HEK293T (cell line): ENCODE measurements around the gene TNFRSF11A.

ENCODE experiments used
- CTCF ChIA-PET: fragments of 350-600 bp; formaldehyde crosslinking; extraction: SDS; loops from one replicate; lab custom pipeline; 2021; ENCODE audit warnings: antibody characterized with exemption, inconsistent platforms; lab: Yijun Ruan, JAX
- POLR2A ChIA-PET: fragments of 350-600 bp; formaldehyde crosslinking; extraction: SDS; loops from one replicate; lab custom pipeline; 2020; ENCODE audit warnings: antibody characterized with exemption, inconsistent platforms; lab: Yijun Ruan, JAX
- DNase-seq: peaks from one replicate; pipeline ENCODE4 v3.0.0; 2012; ENCODE audit warnings: mixed read lengths; ENCODE audit errors: extremely low spot score
- ARNT ChIP-seq: fragments of 450-650 bp; IDR thresholded peaks from 2 replicates; pipeline ENCODE4 v1.6.1; 2017; ENCODE audit warnings: mild to moderate bottlenecking
- BHLHE40 ChIP-seq: fragments of 450-650 bp; IDR thresholded peaks from 2 replicates; pipeline ENCODE4 v1.6.1; 2016; ENCODE audit warnings: mild to moderate bottlenecking, moderate library complexity, borderline replicate concordance
- CTBP1 ChIP-seq: fragments of 450-650 bp; IDR thresholded peaks from 2 replicates; pipeline ENCODE4 v1.6.1; 2016; ENCODE audit warnings: borderline replicate concordance
- ELF4 ChIP-seq: fragments of 450-650 bp; IDR thresholded peaks from 2 replicates; pipeline ENCODE4 v1.6.1; 2017; ENCODE audit warnings: antibody characterized with exemption
- FOXA1 ChIP-seq: fragments of 450-650 bp; IDR thresholded peaks from 2 replicates; pipeline ENCODE4 v1.6.1; 2016; ENCODE audit warnings: mild to moderate bottlenecking
- FOXK2 ChIP-seq: fragments of 450-650 bp; IDR thresholded peaks from 2 replicates; pipeline ENCODE4 v1.6.1; 2016; ENCODE audit warnings: mild to moderate bottlenecking
- FOXM1 ChIP-seq: fragments of 450-650 bp; IDR thresholded peaks from 2 replicates; pipeline ENCODE4 v1.6.1; 2017; ENCODE audit warnings: mild to moderate bottlenecking, borderline replicate concordance
- HDGF ChIP-seq: fragments of 450-650 bp; IDR thresholded peaks from 2 replicates; pipeline ENCODE4 v1.6.1; 2017; ENCODE audit warnings: antibody characterized with exemption, borderline replicate concordance
- L3MBTL2 ChIP-seq: fragments of 450-650 bp; conservative IDR thresholded peaks from 2 replicates; pipeline ENCODE4 v1.6.1; 2016; ENCODE audit warnings: mild to moderate bottlenecking
- LEF1 ChIP-seq: fragments of 450-650 bp; IDR thresholded peaks from 2 replicates; pipeline ENCODE4 v1.6.1; 2017; ENCODE audit warnings: mild to moderate bottlenecking, borderline replicate concordance
- NFRKB ChIP-seq: fragments of 450-650 bp; IDR thresholded peaks from 2 replicates; pipeline ENCODE4 v1.6.1; 2016; ENCODE audit warnings: mild to moderate bottlenecking, moderate library complexity
- SP1 ChIP-seq: fragments of 450-650 bp; IDR thresholded peaks from 2 replicates; pipeline ENCODE4 v1.6.1; 2017
- SUZ12 ChIP-seq: fragments of 450-650 bp; IDR thresholded peaks from 2 replicates; pipeline ENCODE4 v1.6.1; 2016; ENCODE audit warnings: mild to moderate bottlenecking
- TARDBP ChIP-seq: fragments of 450-650 bp; IDR thresholded peaks from 2 replicates; pipeline ENCODE4 v1.6.1; 2016
- ZNF384 ChIP-seq: fragments of 450-650 bp; IDR thresholded peaks from 2 replicates; pipeline ENCODE4 v1.6.1; 2016
- TF ChIP-seq, protein P1 (sequence below): fragments of 450-650 bp; IDR thresholded peaks from 2 replicates; pipeline ENCODE4 v1.6.1; 2016

TNFRSF11A gene

GRCh38 chr18:62434798-62435197 is 109.7 kb downstream of the TNFRSF11A start:
- POLR2A ChIA-PET = no interaction called here
- no peak for DNase-seq
- CTCF ChIA-PET = no interaction called here
- TF ChIP-seq ELF4 = no peak
- TF ChIP-seq, protein P1, sequence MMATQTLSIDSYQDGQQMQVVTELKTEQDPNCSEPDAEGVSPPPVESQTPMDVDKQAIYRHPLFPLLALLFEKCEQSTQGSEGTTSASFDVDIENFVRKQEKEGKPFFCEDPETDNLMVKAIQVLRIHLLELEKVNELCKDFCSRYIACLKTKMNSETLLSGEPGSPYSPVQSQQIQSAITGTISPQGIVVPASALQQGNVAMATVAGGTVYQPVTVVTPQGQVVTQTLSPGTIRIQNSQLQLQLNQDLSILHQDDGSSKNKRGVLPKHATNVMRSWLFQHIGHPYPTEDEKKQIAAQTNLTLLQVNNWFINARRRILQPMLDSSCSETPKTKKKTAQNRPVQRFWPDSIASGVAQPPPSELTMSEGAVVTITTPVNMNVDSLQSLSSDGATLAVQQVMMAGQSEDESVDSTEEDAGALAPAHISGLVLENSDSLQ = no peak
- TF ChIP-seq SUZ12 = no peak
- no peak for TF ChIP-seq LEF1
- no peak for TF ChIP-seq TARDBP
- no peak for TF ChIP-seq NFRKB
- TF ChIP-seq L3MBTL2 = no peak
- TF ChIP-seq FOXA1 = no peak
- no peak for TF ChIP-seq BHLHE40
- no peak for TF ChIP-seq SP1
- no peak for TF ChIP-seq CTBP1
- TF ChIP-seq ZNF384 = no peak
- no peak for TF ChIP-seq FOXM1
- no peak for TF ChIP-seq ARNT
- no peak for TF ChIP-seq HDGF

DNA sequence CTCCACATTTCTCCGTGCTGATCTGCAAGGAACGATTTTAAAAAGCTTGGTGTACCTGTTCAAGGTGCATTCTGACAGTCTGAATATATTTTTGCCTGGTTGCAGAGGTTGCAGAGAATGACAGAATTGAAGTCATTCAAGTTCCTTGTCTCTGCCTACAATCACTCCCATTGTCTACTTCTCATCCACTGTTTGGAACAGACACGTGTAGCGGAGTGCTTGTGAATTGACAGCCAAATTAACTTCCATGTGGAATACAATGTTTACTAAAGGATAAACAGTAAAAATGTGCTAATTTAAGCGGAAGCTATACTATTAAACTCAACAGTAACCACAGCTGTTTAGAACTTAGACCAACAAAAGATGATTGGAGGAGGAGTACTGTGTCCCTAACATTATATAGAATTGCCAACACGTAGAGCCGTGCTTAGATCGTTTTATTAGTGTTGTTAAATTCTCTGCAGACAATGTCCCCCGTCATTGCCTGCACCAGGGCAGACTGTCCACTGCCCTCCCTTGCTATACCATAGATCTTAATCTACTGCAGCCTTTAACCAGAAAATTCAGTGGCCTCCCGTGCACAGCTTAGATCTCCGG is 110.4 kb downstream of the TNFRSF11A start:
- ChIA-PET CTCF (no interaction called here), POLR2A (interaction anchor here (0.6 kb wide), 1 partner anchor 281 kb away, joined by 3 read pairs; no protein-coding TSS in a partner anchor)
- no peak for TF ChIP-seq FOXM1
- no peak for TF ChIP-seq ARNT
- TF ChIP-seq CTBP1 = no peak
- no peak for DNase-seq

DNA sequence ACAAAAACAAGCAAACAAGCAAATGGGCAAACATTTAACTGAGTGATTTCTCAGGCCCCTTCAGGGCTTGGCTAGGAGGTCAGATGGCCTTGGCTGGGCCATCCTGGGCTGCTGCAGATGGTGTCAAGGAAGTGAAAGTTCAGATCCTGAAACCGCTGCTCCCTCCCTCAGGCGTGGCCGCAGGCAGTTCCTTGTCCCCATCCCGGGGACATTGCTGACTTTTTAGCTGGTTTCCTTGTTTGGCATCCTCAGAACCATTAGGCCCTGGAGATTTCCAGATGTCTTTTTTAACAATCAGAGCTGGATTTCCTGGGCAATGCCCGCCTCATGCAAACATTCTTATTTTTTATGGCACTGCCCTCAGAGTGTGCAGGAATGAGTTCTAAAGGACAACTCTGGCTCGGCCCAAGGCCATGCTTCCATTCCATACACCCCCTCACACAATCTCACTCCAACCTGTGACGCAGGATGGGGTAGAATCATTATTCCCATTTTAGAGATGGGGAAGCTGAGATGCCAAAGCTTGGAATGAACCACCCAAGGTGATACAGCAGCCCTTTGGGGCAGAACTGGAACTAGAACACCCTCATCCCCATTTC is 111.6 kb downstream of the TNFRSF11A start:
- DNase-seq = no peak

GRCh38 chr18:62437235-62438017 is 112.3 kb downstream of the TNFRSF11A start:
- CTCF ChIA-PET = interaction anchor here (2.1 kb wide), 1 partner anchor 12 kb away, joined by 9 read pairs; no protein-coding TSS in a partner anchor
- TF ChIP-seq SP1 (no peak), FOXK2 (no peak), ELF4 (no peak), LEF1 (no peak), FOXA1 (no peak), ARNT (no peak), HDGF (no peak), SUZ12 (no peak), L3MBTL2 (no peak), TARDBP (no peak), FOXM1 (no peak), BHLHE40 (no peak), NFRKB (no peak), CTBP1 (no peak), ZNF384 (no peak)
- TF ChIP-seq, protein P1 = no peak
- POLR2A ChIA-PET = interaction anchor here (1.1 kb wide), 1 partner anchor 11 kb away, joined by 3 read pairs; no protein-coding TSS in a partner anchor
- no peak for DNase-seq

More for the DNA sequence above, 111.6 kb downstream of the TNFRSF11A start:
- CTCF ChIA-PET = interaction anchor here (2.1 kb wide), 1 partner anchor 11 kb away, joined by 9 read pairs; no protein-coding TSS in a partner anchor
- POLR2A ChIA-PET = interaction anchor here (1.1 kb wide), 1 partner anchor 11 kb away, joined by 3 read pairs; no protein-coding TSS in a partner anchor
- TF ChIP-seq ARNT = no peak
- TF ChIP-seq ZNF384 = no peak
- no peak for TF ChIP-seq BHLHE40
- TF ChIP-seq CTBP1 = no peak
- no peak for TF ChIP-seq FOXK2
- TF ChIP-seq HDGF = no peak
- TF ChIP-seq, protein P1 = no peak
- no peak for TF ChIP-seq FOXA1
- no peak for TF ChIP-seq FOXM1
- no peak for TF ChIP-seq LEF1
- no peak for TF ChIP-seq TARDBP
- TF ChIP-seq NFRKB = no peak
- no peak for TF ChIP-seq SP1
- TF ChIP-seq L3MBTL2 = no peak

DNA sequence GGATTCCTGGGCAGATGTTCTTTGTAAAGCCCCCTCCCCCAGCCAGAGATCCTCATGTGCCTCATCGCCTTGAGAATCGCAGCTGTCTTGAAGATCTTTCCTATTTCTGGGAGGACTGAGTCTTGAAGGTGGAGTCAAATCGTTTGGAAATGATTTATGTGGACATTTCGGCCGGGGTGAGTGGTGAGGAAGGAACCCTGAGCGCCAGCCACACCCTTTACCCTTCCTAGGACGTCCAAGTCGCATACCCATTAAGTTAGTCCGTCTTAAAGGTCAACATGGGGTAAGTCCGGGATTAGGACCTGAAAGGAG is 112.9 kb downstream of the TNFRSF11A start:
- no peak for DNase-seq
- CTCF ChIA-PET = interaction anchor here (2.1 kb wide), 1 partner anchor 12 kb away, joined by 9 read pairs; no protein-coding TSS in a partner anchor
- TF ChIP-seq SUZ12 (no peak), TARDBP (no peak), NFRKB (no peak), CTBP1 (no peak), FOXK2 (no peak), BHLHE40 (no peak), L3MBTL2 (no peak), ARNT (no peak), ELF4 (no peak), LEF1 (no peak), FOXM1 (no peak), HDGF (no peak)
- POLR2A ChIA-PET = no interaction called here
